GM21717 (cell line): ENCODE results near the gene RBBP9.
A peak's percentile ranks its signal among the peaks of the same experiment; 100 is the strongest.
"Not testable (repeated sequence)": the region's sequence is repeated elsewhere in the genome, so short reads cannot be mapped to it uniquely, and the experiment has no call there.

Source experiments
- ATAC-seq: cut with Tn5 transposase; IDR thresholded peaks from one replicate; pipeline ENCODE4 v1.9.1; 2021; ENCODE audit warnings: mild to moderate bottlenecking, moderate library complexity; ENCODE audit not compliant: unreplicated experiment

Gene RBBP9

GRCh38 chr20:18506744-18507143 is 9.7 kb upstream of the RBBP9 start:
- no peak for ATAC-seq

GRCh38 chr20:18504479-18505060 is 7.5 kb upstream of the RBBP9 start:
- ATAC-seq = no peak

GRCh38 chr20:18501672-18502071 is 4.6 kb upstream of the RBBP9 start:
- not testable (repeated sequence) for ATAC-seq

GRCh38 chr20:18497603-18498002 is 578 bp upstream of the RBBP9 start:
- no peak for ATAC-seq

GRCh38 chr20:18496042-18496441 is 983 bp downstream of the RBBP9 start:
- no peak for ATAC-seq

- no peak for ATAC-seq
Measured at GRCh38 chr20:18488301-18488700, 8.7 kb downstream of the RBBP9 start.

- ATAC-seq = no peak
Measured at GRCh38 chr20:18481596-18481995, 15.4 kb downstream of the RBBP9 start.

- ATAC-seq = no peak
Measured at GRCh38 chr20:18477821-18478220, 19.2 kb downstream of the RBBP9 start.

GRCh38 chr20:18477218-18477617 is 19.8 kb downstream of the RBBP9 start:
- no peak for ATAC-seq

- ATAC-seq = peak; percentile 99
Measured at GRCh38 chr20:18466894-18467730, 29.9 kb downstream of the RBBP9 start, which contains the start of the genes DZANK1 and POLR3F. Gene DZANK1 (minus strand): TSS chr20:18467030. CDS start chr20:18465358, 1,672 bp downstream. Gene POLR3F (plus strand): TSS chr20:18467390. CDS start chr20:18467507, 117 bp downstream.

GRCh38 chr20:18466574-18466893 is 30.5 kb downstream of the RBBP9 start:
- ATAC-seq = peak; percentile 31

- ATAC-seq = no peak
Measured at GRCh38 chr20:18465536-18466200, 31.4 kb downstream of the RBBP9 start.

- ATAC-seq = no peak
Measured at GRCh38 chr20:18456600-18456999, 40.4 kb downstream of the RBBP9 start.

GRCh38 chr20:18443886-18444285 is 53.1 kb downstream of the RBBP9 start:
- ATAC-seq = no peak

GRCh38 chr20:18440403-18440802 is 56.6 kb downstream of the RBBP9 start:
- no peak for ATAC-seq

- no peak for ATAC-seq
Measured at GRCh38 chr20:18436847-18437246, 60.2 kb downstream of the RBBP9 start.
